ENCODE data around the gene VAPB. TPM values are rescaled to one million over a fixed set of nuclear protein-coding genes. Genes with fewer than 3 reads are reported as not detected.

Gene VAPB
- total RNA-seq, 1 donor from 2014 or later = 47.6 TPM

DNA sequence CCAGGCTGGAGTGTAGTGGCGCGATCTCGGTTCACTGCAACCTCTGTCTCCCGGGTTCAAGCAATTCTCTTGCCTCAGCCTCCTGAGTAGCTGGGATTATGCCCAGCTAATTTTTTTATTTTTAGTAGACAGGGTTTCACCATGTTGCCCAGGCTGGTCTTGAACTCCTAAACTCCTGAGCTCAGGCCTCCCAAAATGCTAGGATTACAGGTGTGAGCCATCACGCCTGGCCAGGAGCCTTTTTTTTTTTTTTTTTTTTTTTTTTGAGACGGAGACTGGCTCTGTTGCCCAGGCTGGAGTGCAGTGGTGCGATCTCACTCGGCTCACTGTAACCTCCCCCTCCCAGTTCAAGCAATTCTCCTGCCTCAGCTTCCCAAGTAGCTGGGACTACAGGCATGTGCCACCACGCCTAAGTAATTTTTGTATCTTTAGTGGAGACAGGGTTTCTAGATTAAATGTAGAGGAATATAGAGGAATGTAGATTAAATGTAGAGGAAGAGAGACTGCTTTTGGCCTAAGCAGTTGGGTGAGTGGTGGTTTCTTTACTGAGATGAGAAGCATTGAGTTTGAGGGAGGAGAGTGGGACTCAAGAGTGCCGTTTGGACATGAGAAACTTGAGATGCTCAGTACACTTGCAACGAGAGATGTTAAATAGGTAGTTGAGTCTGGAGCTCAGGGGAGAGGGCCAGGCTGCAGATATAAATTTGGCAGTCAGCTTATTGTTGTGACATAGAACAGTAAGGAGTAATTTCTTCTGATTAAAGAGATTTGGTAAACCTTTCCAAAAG lies 16.7 kb downstream of the VAPB start:
- Mint-ChIP-seq H3K9me3 (ENCODE audit: unreplicated experiment) (no peaks in the 10 kb centered on the region), H3K4me1 (ENCODE audit: unreplicated experiment) (peaks cover 10% of the 10 kb centered on the region), H3K27ac (ENCODE audit: unreplicated experiment) (no peak overlapping the region), H3K36me3 (ENCODE audit: unreplicated experiment) (no peaks in the 10 kb centered on the region), H3K4me3 (ENCODE audit: unreplicated experiment) (no peak overlapping the region), H3K27me3 (ENCODE audit: unreplicated experiment) (no peaks in the 10 kb centered on the region)
- no peak for DNase-seq (ENCODE audit: extremely low spot score, unreplicated experiment)
- TF ChIP-seq CTCF (IDR thresholded peaks at IDR 0.05) = no peak

DNA sequence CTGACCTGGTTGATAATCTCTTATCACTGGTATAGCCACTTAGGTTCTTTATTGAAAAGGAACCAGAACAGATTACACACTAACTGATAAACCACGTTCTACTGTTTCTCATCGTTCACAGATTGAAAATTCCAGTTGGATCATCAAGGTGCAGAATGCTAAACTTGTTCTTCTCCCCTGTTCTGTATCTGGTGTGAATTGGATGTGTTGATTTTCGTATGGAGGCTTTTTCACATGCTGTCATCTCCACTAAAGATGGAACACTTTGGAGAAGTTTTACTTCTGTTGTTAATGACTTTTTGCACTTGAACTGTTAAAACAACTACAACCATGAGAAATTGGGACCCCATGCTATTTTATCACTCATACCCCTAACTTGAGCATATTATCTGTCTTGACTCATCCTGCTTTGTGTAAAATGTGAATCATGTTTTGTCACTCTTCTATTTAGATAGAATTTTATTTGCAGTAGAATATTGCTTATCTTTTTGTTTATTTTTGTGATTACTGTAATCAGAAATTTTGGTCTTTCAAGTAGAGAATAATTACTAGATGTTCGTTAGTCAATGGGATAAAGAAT lies 17.5 kb downstream of the VAPB start:
- H3K4me1 Mint-ChIP-seq (ENCODE audit: unreplicated experiment) = peaks cover 9% of the 10 kb centered on the region
- no peak overlapping the region for H3K4me3 Mint-ChIP-seq (ENCODE audit: unreplicated experiment)
- DNase-seq (ENCODE audit: extremely low spot score, unreplicated experiment) = no peak
- no peak overlapping the region for H3K27ac Mint-ChIP-seq (ENCODE audit: unreplicated experiment)
- no peaks in the 10 kb centered on the region for H3K27me3 Mint-ChIP-seq (ENCODE audit: unreplicated experiment)
- H3K9me3 Mint-ChIP-seq (ENCODE audit: unreplicated experiment) = no peaks in the 10 kb centered on the region
- no peaks in the 10 kb centered on the region for H3K36me3 Mint-ChIP-seq (ENCODE audit: unreplicated experiment)
- TF ChIP-seq CTCF (IDR thresholded peaks at IDR 0.05) = no peak

GRCh38 chr20:58407201-58407873 lies 18.3 kb downstream of the VAPB start:
- H3K4me1 Mint-ChIP-seq (ENCODE audit: unreplicated experiment) = peaks cover 9% of the 10 kb centered on the region
- no peaks in the 10 kb centered on the region for H3K27me3 Mint-ChIP-seq (ENCODE audit: unreplicated experiment)
- no peak for TF ChIP-seq CTCF (IDR thresholded peaks at IDR 0.05)
- H3K27ac Mint-ChIP-seq (ENCODE audit: unreplicated experiment) = no peak overlapping the region
- no peak overlapping the region for H3K4me3 Mint-ChIP-seq (ENCODE audit: unreplicated experiment)
- DNase-seq (ENCODE audit: extremely low spot score, unreplicated experiment) = no peak
- H3K9me3 Mint-ChIP-seq (ENCODE audit: unreplicated experiment) = no peaks in the 10 kb centered on the region
- H3K36me3 Mint-ChIP-seq (ENCODE audit: unreplicated experiment) = peaks cover 1% of the 10 kb centered on the region

- H3K4me3 Mint-ChIP-seq (ENCODE audit: unreplicated experiment) = no peak overlapping the region
- no peak for TF ChIP-seq CTCF (IDR thresholded peaks at IDR 0.05)
- no peak for DNase-seq (ENCODE audit: extremely low spot score, unreplicated experiment)
- no peak overlapping the region for H3K27ac Mint-ChIP-seq (ENCODE audit: unreplicated experiment)
- no peaks in the 10 kb centered on the region for H3K27me3 Mint-ChIP-seq (ENCODE audit: unreplicated experiment)
- peaks cover 1% of the 10 kb centered on the region for H3K36me3 Mint-ChIP-seq (ENCODE audit: unreplicated experiment)
- H3K9me3 Mint-ChIP-seq (ENCODE audit: unreplicated experiment) = no peaks in the 10 kb centered on the region
- H3K4me1 Mint-ChIP-seq (ENCODE audit: unreplicated experiment) = peaks cover 9% of the 10 kb centered on the region
These were observed 19.0 kb downstream of the VAPB start for GRCh38 chr20:58407966-58408557.

Data from osteocyte (in vitro differentiated cells).